ENCODE measurements around the gene ETHE1.
A peak's percentile ranks its signal among the peaks of the same experiment; 100 is the strongest.

Gene ETHE1, protein sequence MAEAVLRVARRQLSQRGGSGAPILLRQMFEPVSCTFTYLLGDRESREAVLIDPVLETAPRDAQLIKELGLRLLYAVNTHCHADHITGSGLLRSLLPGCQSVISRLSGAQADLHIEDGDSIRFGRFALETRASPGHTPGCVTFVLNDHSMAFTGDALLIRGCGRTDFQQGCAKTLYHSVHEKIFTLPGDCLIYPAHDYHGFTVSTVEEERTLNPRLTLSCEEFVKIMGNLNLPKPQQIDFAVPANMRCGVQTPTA

DNA sequence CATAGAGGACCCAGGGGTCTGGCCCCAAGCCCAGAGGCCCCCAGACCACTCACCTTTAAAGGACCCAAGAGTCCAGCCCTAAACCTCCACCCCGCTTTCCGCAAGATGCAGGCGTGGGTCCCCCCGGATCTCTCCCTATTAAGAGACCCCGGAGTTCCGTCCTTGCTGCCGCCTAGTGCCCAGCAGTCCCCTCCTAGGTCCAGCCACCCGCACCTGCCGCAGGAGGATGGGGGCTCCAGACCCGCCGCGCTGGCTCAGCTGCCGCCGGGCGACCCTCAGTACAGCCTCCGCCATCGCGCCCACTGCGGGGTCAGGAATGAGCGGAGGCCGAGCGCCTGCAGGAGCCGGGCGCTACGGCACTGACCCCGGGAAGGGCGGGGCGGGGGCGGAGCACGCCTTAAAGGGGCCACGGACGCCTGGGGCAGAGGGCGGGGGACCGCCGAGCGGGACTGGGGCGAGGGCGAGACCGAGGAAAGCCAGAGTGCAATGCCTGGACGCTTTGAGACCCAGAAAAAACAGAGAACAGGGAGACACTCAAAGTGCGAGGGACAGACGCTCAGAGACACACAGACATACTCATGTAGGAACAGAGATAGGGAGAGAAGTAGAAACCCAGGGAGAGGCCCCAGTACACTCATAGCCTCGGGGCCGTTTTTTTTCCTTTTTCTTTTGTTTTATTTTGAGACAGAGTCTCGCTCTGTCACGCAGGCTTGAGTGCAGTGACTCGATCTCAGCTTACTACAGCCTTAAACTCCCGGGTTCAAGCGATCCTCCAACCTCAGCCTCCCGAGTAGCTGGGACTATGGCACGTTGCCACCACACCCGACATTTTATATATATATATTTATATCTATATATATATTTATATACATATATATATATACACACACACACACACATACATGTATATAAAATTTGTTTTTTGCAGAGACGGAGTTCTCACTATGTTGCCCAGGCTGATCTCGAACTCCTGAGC is at the start of gene ETHE1:
TSS of gene ETHE1 (minus strand) at position 318 of the 976 bp plus-strand sequence. CDS start at position 294, 24 bp downstream.
- peak; percentile 39 for DNase-seq

DNA sequence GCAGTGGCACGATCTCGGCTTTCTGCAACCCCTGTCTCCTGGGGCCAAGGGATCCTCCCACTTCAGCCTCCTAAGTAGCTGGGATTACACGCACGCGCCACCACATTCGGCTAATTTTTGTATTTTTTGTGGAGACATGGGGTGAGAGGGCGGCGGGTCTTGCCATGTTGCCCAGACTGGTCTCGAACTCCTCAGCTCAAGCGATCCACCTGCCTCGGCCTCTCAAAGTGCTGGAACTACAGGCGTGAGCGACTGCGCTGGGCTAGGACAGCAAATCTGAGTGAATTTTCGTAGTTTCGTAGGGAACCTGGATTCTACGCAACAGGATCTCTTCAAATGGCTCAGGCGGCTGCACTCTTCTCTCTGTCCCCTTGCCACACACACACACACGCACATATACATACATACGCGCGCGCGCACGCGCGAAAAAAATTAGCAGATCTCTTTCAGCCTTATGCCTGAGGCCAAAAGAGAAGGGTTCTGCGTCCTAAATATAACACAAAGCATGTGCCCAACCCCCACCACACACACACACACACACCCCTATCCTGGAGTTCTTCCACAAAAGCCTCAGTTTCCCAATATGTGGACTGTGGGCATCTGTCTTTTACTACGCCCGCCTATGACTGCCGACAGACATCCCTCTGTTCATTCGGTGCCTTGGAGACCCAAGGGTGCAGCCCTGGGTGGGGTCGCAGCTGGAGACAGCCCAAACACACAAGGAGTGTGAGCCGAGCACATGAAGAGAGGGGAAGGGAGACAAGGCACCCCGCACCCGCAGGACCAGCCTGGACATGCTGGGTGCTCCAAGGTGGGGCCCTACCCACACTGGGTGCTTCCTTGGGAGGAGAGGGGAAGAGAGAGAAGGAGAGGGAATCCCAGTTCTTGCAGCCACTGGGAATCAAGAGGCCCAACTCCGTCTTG is 49.2 kb upstream of the ETHE1 start:
- DNase-seq: no peak

DNA sequence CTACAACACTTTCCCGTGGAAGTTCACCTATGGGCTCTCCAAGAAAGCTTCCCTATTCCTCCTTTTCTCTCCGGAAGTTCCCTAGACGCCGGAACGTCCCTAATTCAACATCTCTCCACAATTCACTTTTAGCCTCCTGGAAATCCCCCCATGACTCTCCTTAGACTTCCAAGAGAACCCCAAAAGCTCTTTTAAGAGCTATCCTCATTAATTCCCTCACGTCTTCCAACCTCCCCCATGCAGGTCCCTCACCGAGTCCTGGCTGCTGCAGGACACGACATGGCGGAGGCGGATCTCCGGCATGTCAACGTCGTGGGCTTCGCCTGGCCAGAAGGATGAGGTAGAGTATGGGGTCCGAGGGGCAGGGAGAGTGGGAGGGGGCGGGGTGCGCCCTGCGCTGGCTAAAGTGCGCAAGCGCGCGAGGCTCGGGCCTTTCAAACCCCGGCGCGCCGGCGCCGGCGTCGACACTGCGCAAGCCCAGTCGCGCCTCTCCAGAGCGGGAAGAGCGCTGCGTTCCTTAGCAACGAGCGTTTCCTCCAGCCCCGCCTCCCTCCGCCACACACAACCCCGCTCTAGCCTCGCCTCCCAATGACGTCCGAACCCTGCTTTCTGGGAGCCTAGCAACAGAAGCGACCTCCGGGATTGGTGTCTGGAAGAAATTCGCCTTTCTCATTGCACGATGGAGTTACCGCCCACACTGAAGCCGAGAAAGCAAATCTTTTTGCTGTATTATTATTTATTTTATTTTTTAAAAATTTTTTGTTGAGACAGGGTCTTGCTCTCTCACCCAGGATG is 48.4 kb upstream of the ETHE1 start, which contains the start of the genes PINLYP and XRCC1:
TSS of gene PINLYP (plus strand) at position 646 of the 795 bp plus-strand sequence. CDS start 1,391 bp downstream, outside the sequence.
TSS of gene XRCC1 (minus strand) at position 372 of the 795 bp plus-strand sequence. CDS start at position 303, 69 bp downstream.
- DNase-seq: peak; percentile 96

DNA sequence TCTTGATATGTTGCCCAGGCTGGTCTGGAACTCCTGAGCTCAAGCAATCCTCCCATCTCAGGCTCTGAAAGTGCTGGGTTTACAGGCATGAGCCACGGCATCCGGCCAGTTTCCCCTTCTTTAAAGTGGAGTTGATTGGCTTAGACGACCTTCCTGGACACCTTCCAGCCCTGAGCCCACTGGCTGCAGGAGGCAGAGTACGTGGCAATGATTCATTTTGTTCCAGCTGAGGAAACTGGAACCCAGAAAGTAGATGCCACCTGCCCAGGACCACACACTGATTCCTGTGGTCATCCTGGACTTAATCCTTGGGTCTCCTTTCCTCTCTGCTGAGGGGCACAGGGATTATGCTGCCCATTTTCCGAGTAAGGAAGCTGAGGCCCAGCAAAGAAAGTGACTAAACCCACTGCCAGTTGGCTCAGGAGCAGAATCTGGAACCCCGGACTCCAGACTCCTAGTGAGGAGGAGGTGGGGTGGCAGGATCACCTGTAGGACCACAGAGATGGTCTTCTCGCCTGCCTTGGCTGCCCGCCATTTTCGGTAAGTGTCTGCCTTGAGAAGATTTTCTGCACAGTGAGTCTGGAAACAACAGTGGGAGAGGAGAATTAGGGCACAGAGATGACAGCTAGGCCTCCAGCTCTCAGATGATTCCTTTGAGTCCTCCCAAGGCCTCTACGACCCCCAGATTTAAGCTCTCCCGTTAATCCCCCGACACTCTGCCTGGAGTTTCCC is 47.6 kb upstream of the ETHE1 start:
- DNase-seq: no peak

DNA sequence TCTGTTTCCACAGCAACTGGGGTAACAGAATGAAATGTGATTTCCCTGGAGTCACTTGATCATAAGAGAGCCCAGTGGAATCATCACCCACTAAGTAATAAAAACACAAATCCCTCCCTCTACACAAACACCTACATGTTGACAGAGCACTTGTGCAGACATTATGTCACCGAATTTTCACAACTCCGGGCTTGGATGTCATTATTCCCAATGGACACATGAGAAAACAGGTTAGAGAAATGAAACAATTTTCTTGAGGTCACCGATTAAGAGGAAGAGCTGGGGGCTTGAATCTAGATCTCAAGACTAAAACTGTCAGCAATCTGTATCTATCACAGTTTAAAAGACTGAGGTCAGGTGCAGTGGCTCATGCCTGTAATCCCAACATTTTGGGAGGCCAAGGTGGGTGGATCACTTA is 45.2 kb upstream of the ETHE1 start:
- DNase-seq: no peak

DNA sequence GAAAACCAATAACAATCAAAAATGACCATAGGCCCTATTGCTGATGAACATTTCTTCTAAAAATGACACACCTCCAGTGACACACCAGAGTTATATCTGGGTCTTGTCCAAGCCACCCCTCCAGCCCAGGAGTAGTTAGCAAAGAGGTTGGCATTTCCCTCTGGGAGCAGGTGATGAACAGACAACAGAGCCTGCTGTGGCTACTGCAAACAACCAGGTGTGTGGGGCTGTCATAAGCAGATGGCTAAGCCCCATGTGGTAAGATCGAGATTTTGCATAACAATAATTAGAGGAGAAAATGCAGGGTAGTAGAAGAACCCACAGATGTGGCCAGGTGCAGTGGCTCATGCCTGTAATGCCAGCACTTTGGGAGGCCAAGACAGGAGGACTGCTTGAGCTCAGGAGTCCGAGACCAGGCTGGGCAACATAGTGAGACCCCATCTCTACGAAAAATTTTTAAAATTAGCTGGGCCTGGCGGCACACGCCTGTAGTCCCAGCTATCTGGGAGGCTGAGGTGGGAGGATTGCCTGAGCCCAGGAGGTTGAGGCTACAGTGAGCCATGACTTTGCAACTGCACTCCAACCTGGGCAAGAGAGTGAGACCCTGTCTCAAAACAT is 43.3 kb upstream of the ETHE1 start:
- no peak for DNase-seq

DNA sequence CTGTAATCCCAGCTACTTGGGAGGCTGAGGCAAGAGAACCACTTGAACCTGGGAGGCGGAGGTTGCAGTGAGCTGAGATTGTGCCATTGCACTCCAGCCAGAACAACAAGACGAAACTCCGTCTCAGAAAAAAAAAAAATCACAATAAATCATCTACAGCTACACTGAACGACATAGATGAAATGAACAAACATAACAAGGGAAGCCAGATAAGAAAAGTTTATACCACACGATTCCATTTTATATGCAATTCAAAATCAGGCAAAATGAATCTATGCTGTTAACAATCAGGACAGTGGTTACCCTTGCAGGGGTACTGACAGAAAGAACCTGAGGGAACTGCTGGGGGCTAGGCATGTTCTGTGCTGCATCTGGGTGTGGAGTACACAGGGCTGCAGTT is 42.7 kb upstream of the ETHE1 start:
- DNase-seq: no peak

DNA sequence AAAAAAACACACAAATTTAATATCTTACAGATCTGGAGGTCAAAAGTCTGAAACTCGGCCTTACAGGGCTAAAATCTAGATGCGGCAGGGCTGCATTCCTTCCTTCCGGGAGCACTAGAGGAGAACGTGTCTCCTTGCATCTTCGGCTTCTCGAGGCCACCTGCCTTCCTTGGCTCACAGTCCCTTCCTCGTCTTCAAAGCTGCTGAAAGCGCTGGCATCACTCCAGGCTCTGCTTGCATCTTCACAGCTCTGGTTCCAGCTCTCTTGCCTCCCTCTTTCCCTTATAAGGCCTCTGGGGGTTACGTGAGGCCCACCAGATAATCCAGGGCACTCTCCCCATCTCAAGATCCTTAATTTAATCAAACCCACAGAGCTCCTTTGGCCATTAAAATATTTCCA is 37.8 kb upstream of the ETHE1 start:
- DNase-seq: no peak

DNA sequence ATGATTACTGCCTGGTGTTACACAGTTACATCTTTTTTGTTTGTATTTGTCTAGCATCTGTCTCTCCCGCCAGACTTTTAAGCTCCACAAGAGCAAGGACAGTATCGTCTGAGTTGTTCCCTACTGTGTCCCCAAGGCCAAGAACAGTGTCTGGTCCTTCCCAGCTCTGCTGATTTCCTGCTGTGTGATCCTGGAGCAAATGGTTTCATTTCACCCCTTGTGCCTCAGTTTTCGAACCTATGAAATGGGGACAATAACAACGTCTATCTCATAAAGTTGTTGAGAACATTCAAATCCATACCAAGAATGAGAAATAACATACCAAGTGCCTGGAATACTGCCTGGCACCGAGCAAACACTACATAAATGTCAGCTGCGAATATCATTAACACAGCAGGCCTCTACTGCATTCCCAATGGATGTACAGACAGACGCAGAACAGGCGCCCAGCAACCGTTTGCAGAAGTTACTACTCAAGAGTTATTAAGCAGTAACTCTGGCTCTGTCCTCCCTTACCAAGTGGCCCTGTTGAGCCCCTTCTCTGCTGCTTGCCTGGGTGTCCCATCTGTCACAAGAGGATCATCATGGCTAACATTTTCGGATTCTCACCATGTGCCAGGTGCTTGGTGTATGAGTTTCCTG is 36.9 kb upstream of the ETHE1 start:
- no peak for DNase-seq

DNA sequence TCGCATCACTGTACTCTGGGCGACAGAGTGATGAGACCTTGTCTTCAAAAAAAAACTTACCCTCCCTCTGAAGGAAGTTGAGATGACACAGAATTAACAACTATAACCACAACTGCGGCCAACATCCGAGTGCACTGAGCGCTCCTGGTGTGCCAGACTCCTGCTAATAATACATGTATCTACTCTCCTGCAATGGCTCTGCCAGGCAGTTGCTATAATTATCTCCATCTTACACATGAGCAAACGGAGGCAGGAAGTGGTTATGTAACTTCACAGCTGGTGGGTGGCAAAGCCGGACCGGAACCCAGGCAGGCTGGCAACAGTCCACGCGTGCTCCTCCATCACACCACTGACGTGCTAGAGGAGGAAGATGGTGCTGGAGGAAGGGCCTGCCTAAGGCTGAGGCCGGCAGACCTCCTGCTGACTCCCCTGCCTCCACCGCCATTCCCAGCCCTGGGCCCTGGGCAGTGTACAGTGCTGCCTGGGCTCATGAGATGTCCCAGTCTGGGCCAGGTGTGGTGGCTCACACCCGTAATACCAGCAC is 35.8 kb upstream of the ETHE1 start:
- DNase-seq: peak; percentile 60

DNA sequence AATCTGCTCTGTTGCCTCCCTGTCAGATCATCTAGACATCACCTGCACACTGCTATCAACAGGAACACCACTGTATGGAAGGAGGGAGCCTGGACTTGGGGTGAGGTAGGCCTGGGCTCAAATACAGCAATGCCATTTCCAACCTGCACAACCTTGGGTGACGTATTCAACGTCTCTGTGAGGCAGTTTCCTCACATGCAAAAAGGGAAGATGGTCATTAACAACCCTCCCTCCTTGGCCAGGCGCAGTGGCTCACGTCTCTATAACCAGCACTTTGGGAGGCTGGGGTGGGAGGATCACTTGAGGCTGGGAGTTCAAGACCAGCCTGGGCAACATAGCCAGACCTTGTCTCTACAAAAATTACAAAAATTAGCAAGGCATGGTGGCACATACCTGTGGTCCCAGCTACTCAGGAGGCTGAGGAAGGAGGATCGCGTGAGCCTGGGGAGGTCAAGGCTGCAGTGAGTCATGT is 35.3 kb upstream of the ETHE1 start:
- DNase-seq: no peak

DNA sequence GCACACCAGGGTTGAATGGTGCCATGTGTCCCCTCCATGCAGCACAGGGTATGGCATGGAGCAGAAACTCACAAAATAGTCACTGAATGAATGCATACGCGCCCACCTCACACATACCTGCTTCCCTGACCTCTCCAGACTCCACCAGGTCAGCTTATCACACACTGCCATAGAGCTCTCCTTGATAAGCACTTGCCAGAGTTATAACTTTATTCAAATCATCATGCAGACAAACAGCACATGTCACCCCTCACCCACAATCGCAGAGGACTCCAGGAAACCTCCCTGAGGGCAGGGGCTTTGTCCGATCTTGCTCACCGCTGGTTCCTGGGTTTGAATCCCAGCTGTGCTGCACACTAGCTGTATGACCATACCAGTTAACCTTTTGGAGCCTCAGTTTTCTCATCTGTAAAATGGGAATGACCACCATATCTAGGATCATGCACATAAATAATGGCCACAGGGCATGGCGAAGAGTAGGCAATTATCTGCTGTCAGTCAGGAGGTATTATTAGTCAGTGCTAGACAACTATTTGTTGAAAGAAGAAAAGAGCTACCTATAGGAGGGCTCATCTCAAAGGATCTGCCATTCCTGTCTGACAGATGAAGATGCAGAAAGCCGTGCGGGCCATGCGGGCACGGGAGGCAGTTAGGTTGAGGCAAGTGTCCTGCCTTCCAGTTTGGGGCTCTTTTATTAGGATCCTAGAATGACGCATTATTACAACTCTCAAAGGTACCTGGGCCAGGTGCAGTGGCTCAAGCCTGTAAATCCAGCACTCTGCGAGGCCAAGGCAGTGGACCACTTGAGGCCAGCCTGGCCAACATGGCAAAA is 34.4 kb upstream of the ETHE1 start:
- DNase-seq: no peak

DNA sequence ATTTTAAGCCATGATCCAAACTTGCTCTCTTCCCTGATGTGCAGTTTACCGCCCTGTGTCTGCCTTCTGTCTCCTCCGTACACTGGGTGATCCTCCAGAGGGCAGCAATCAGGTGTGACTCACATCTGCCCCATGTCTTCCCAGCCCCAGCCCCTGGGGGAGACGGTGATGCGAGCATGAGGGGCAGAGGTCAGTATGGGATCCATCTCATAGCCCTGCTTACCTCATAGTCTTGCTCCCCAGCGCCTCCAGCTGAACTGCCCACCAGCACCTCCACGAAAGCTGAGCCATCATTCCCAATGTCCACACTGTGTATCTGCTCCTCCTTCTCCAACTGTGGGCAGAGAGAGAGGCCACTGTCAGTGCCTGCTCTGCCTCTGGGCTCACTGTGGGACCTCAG is 33.7 kb upstream of the ETHE1 start:
- DNase-seq: no peak

DNA sequence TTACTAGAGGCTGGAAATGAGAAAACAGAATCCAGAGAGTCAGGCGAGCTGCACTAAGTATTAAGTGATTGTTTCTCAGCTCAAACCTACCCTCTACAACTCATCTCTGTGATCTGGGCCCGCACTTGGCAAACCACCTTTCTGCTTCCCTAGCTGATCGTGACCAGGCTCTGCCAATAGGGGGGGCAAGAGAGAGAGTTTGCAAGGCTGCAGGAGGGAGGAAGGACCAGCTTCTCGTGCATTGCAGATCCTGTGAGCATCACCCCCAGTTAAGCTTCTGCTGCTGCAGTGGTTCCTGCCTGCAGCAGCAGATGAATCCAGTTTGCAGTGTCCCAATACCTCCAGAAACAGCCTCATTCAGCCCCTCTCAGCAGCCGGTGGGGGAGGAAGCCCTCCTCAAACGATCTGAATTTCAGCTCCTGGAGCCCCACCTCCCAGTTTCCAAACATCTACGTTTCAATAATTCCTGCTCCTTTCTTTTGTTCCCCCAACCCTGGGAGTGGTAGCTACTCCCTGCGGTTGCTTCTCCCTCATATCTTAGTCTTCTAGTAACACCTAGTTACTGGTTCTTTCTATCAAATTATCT is 28.3 kb upstream of the ETHE1 start:
- DNase-seq: peak; percentile 79

DNA sequence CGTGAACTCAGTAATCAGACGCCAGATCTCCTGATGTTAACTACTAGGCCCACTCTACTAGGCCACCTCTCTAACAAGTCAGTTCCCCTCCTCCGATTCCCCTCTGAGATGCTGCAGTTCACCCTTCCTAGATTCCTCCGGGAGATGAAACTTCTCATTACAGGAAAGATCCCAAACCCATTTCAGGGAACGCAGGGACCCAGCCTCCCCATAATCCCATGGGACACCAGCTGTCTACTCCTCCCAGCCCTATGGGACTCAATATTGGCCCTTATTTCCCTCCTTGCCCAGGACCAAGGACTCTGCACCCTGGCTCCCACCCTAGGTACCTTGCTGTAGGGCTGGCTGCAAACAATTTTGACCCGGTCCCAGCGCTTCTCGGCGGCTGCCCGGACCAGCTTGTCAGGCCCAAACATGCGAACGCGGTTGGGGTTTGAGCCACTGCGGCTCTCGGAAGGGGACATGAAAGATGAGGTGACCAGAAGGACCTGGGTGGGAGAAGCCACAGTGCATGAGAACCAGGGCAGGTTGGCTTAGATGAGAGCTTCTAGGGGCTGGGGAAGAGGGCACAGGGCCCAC is 27.4 kb upstream of the ETHE1 start:
- DNase-seq: no peak

DNA sequence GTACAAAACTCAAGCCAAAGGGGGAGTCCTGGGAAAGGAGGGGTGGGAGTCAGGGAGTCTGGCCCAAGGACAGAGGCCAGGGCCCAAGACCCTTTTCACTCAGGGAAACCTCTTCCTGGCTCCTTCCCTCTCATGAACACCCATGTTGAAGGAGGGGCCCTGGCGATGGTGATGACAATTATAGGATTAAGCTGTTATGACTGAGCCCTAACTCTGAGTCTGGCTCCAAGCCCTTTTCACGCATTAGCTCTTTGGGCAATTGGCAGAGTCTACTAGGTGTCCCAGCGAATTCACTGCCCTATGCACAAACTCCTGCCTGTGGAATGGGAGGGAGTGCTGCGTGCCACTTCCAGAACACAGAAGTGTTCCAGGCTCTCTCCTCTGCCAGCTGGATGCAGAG is 26.7 kb upstream of the ETHE1 start:
- DNase-seq: no peak

DNA sequence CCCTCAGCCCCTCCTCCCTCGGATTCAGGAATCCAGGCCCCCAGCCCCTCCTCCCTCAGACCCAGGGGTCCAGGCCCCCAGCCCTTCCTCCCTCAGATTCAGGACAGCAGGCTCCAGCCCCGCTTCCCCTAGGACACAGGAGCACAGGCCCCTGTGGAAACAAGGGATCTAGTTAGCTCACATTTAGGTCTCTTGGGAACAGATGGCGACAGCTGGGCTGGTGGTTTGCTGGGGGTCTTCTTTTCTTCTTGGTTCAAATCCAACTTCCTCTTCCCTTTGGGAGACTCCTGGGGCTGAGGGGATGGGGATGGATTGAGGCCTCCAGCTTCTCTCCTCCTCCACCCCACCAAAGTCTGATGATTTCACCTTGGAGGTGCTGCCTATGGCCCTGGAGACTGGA is 25.6 kb upstream of the ETHE1 start:
- DNase-seq: peak; percentile 59

DNA sequence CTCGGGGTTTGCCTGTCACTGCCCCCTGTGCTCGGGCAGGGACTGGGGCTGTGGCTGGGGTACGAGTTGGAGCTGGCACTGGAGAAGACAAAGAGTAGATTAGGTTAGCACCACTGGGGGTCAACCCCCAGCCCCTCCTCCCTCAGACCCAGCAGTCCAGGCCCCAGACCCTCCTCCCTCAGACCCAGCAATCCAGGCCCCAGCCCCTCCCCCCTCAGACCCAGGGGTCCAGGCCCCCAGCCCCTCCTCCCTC is 25.1 kb upstream of the ETHE1 start:
- no peak for DNase-seq
